NT2/D1 (cell line): ENCODE data around the gene GSE1.

Source experiments
- SUZ12 ChIP-seq: IDR thresholded peaks from 2 replicates; pipeline ENCODE4 v1.6.1; 2011; ENCODE audit not compliant: insufficient read length, insufficient read depth; ENCODE audit errors: extremely low read depth
- YY1 ChIP-seq: IDR thresholded peaks from 2 replicates; pipeline ENCODE4 v1.6.1; 2011; ENCODE audit not compliant: insufficient read length, insufficient read depth
- ZNF274 ChIP-seq: IDR thresholded peaks from 2 replicates; pipeline ENCODE4 v1.6.1; 2011; ENCODE audit warnings: mild to moderate bottlenecking, low read depth, low read length

- TF ChIP-seq ZNF274 (no peak), SUZ12 (no peak), YY1 (no peak)
These were observed 103.0 kb downstream of the GSE1 start for GRCh38 chr16:85716022-85716679.
